Erythroblast (primary cell): ENCODE results near the gene SCARB2.

Source experiments
- GATA1 ChIP-seq: IDR thresholded peaks from 2 replicates; pipeline ENCODE4 v1.6.1; 2011; ENCODE audit warnings: low read depth, mild to moderate bottlenecking, control low read depth, low read length, moderate library complexity
- POLR2A ChIP-seq: IDR thresholded peaks from 2 replicates; pipeline ENCODE4 v1.6.1; 2011; ENCODE audit warnings: mild to moderate bottlenecking, low read length

DNA sequence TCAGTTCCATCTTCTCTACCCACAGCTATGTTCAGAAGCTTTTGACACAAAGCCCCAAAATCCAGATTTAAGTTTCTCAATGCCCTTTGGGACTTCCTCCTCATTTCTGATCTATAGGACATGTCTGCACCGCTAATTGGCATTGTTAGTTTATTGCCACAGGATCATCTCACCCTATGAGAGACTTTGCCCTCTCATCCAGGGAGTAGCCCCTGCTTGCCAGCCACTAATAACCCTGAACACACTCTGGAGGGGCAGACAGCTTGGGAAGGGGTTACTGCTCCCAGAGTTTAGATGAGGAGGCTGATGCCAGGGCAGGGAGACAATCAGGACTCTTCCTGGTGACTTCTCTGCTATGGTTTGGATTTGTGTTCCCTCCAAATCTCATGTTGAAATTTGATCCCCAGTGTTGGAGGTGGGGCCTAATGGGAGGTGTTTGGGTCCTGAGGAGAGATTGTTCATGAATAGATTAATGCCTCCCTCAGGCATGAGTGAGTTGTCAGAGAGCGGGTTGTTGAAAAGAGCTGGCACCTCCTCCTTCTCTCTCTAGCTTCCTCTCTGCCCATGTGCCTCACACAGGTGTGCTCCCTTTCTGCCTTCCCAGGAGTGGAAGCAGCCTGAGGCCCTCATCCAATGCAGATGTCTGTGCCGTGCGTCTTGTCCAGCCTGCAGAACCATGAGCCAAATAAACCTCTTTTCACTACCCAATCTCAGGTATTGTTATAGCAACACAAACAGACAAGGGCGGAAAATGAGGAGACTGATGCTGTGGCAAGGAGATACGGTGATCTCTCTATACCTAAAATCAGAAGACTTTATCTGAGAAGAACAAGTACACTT lies 3.6 kb upstream of the SCARB2 start:
- no peak for TF ChIP-seq POLR2A
- TF ChIP-seq GATA1 = no peak
